K562 (cell line): ENCODE results near the gene TOM1L1. TPM values are rescaled to one million over a fixed set of nuclear protein-coding genes. Genes with fewer than 3 reads are reported as not detected.

Source experiments
- BCLAF1 ChIP-seq, 2 experiments: fragments of 450-650 bp in 1 of 2; IDR thresholded peaks; 2 replicates each; pipeline ENCODE4 v1.6.1; 2011 to 2017; ENCODE audit warnings: low read depth in 2 of 2, antibody characterized with exemption in 1 of 2, borderline replicate concordance in 1 of 2, low read length in 1 of 2, mild to moderate bottlenecking in 1 of 2, mixed read lengths in 1 of 2; ENCODE audit not compliant: control insufficient read depth in 1 of 2
- FOS ChIP-seq: IDR thresholded peaks from 3 replicates; pipeline ENCODE4 v1.6.1; 2011; ENCODE audit not compliant: insufficient read length; ENCODE audit errors: extremely low read depth
- GABPA ChIP-seq: fragments of 200-800 bp; sonication (Bioruptor generic); conservative IDR thresholded peaks from 2 replicates; pipeline ENCODE4 v1.6.1; 2016; ENCODE audit warnings: low read depth, missing genetic modification characterization, missing compliant biosample characterization
- HCFC1 ChIP-seq: IDR thresholded peaks from 2 replicates; pipeline ENCODE4 v1.6.1; 2012; ENCODE audit warnings: low read depth, low read length, improper control_type of control experiment
- PBX2 ChIP-seq, 2 experiments: IDR thresholded peaks in 1 of 2; conservative IDR thresholded peaks in 1 of 2; 2 replicates each; pipeline ENCODE4 v1.6.1; 2016; ENCODE audit warnings: low read depth in 2 of 2, mild to moderate bottlenecking in 1 of 2, missing compliant biosample characterization in 1 of 2, missing genetic modification characterization in 1 of 2, moderate library complexity in 1 of 2
- TBP ChIP-seq: optimal IDR thresholded peaks from 2 replicates; pipeline ENCODE3; 2011; ENCODE audit warnings: low read depth, low read length, improper control_type of control experiment
- YBX1 ChIP-seq: fragments of 450-650 bp; IDR thresholded peaks from 2 replicates; pipeline ENCODE4 v1.7.1; 2016; ENCODE audit warnings: mild to moderate bottlenecking
- YY1 ChIP-seq, 3 experiments: IDR thresholded peaks; 2 replicates each; pipeline ENCODE4 v1.6.1; 2011; ENCODE audit warnings: low read length in 2 of 3, mild to moderate bottlenecking in 2 of 3, moderate library complexity in 2 of 3, borderline replicate concordance in 1 of 3, control low read depth in 1 of 3, low read depth in 1 of 3; ENCODE audit not compliant: insufficient read depth in 3 of 3, insufficient replicate concordance in 2 of 3, control insufficient read depth in 1 of 3, insufficient read length in 1 of 3; ENCODE audit errors: extremely low read depth in 1 of 3
- polyA plus RNA-seq, 8 experiments: library from polyadenylated mRNA; depleted of rRNA in 4 of 8; stranded (reverse) in 5 of 8; unstranded in 3 of 8; fragments of >200 nt; fragmentation: Nextera tagmentation in 2 of 8; fragmentation: Illumina TruSeq in 1 of 8; extraction: Ambion mirVana in 2 of 8; extraction: Trizol in 1 of 8; gene quantifications; 2 replicates each; pipeline versions ENCODE4 v1.2.1 to v1.2.3, GENCODE V29; 2011 to 2014; ENCODE audit warnings: inconsistent platforms in 1 of 8, missing spikeins in 1 of 8
- total RNA-seq, 7 experiments: library from RNA; depleted of rRNA in 6 of 7; stranded (reverse); fragments of >200 nt in 6 of 7; fragmentation: Illumina TruSeq in 2 of 7; extraction: Trizol in 2 of 7; gene quantifications; 2 replicates each; pipeline versions ENCODE4 v1.2.1 to v1.2.3, GENCODE V29; 2011 to 2021; ENCODE audit warnings: low replicate concordance in 1 of 7
- TF ChIP-seq, protein P1 (sequence below): fragments of 450-650 bp; IDR thresholded peaks from 2 replicates; pipeline ENCODE4 v1.6.1; 2016

Gene TOM1L1
- total and polyA plus RNA-seq, 9 of the 15 experiments (the other 6 are each of a cell fraction or from before 2014, with no cell fraction given) = 21.3 to 74.3 (median 31.0) TPM

DNA sequence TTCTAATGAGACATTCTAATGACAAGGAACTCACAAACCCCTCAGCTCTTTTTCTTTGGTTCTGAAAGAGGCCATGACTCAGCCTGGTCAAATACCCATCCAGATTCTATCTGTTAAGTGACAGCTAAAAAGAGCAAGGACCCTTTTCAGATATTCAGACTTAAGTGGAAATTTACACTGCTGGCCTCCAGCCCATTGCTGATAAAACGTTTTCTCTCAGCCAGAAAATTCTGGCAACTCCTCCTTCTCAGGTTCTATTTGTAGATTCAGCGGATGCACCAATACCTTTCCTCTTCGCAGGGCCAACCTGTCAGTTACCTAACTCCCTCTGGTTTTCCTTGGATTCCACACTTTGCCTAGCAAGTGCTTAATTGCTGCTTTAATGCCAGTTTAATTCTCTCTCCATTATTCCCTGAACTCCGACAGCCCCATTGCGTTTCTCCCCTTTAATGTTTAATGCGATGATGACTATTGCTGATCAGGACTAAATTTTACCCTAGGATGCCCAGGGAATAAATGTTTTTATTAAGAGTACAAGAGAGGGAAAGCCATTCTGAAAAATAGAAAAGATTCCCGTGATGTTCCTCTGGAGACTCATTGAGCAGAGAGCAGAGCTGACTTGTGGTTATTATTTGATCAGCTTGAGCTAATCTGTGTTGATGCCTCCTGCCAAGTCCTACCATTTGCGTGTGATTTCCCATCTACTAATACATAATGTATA is 35.9 kb upstream of the TOM1L1 start (continued):
- TF ChIP-seq PBX2 (CRISPR knock-in tag; IDR thresholded peaks at IDR 0.05; ENCODE audit: low read depth) = no peak
- TF ChIP-seq PBX2 (tag; conservative IDR thresholded peaks at IDR 0.05; ENCODE audit: low read depth) = 0 out of 2 replicates have a peak, but pooled peaks have one; percentile 25
- TF ChIP-seq BCLAF1 (IDR thresholded peaks at IDR 0.05; ENCODE audit: borderline replicate concordance in 1 of 2, control insufficient read depth in 1 of 2, low read depth in 2 of 2, low read length in 1 of 2) = no peak
- TF ChIP-seq TBP = no peak
- TF ChIP-seq GABPA = no peak
- no peak for TF ChIP-seq YY1 (IDR thresholded peaks at IDR 0.05; ENCODE audit: borderline replicate concordance in 1 of 3, control insufficient read depth in 1 of 3, extremely low read depth in 1 of 3, insufficient read depth in 3 of 3, insufficient read length in 1 of 3, insufficient replicate concordance in 2 of 3, low read depth in 1 of 3, low read length in 2 of 3)
- no peak for TF ChIP-seq YBX1
- no peak for TF ChIP-seq FOS
- TF ChIP-seq, protein P1, sequence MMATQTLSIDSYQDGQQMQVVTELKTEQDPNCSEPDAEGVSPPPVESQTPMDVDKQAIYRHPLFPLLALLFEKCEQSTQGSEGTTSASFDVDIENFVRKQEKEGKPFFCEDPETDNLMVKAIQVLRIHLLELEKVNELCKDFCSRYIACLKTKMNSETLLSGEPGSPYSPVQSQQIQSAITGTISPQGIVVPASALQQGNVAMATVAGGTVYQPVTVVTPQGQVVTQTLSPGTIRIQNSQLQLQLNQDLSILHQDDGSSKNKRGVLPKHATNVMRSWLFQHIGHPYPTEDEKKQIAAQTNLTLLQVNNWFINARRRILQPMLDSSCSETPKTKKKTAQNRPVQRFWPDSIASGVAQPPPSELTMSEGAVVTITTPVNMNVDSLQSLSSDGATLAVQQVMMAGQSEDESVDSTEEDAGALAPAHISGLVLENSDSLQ = peak; percentile 79
- no peak for TF ChIP-seq HCFC1
